MCF 10A (cell line): ENCODE measurements around the gene VTA1. TPM values are rescaled to one million over a fixed set of nuclear protein-coding genes. Genes with fewer than 3 reads are reported as not detected.
A peak's percentile ranks its signal among the peaks of the same experiment; 100 is the strongest.
"Not testable (repeated sequence)": the region's sequence is repeated elsewhere in the genome, so short reads cannot be mapped to it uniquely, and the experiment has no call there.

Experiments
- BruUV-seq: library from RNA; stranded (reverse); fragments of 400-500 nt; replicated peaks from 2 replicates; lab custom pipeline; 2021; lab: Mats Ljungman, UMichigan
- CTCF ChIA-PET: fragments of 300-600 bp; sonication (Branson Sonifier 250); formaldehyde crosslinking; extraction: SDS; loops from one replicate; lab custom pipeline; 2021; ENCODE audit warnings: antibody characterized with exemption, inconsistent platforms; lab: Yijun Ruan, JAX
- POLR2A ChIA-PET: fragments of 300-600, 350-650 bp; sonication (Branson Sonifier 250); formaldehyde crosslinking; extraction: SDS; loops from one replicate; lab custom pipeline; 2020; ENCODE audit warnings: antibody characterized with exemption, inconsistent platforms; lab: Yijun Ruan, JAX
- DNase-seq: peaks from one replicate; pipeline ENCODE4 v3.0.0-alpha.2; 2018; ENCODE audit not compliant: unreplicated experiment
- H3K27ac Mint-ChIP-seq: one replicate; pipeline ENCODE4 v1.8.0; 2022; ENCODE audit warnings: mild to moderate bottlenecking, low read depth, mixed read lengths; ENCODE audit not compliant: unreplicated experiment
- H3K27me3 Mint-ChIP-seq: one replicate; pipeline ENCODE4 v1.8.0; 2022; ENCODE audit warnings: mixed read lengths; ENCODE audit not compliant: insufficient read depth, unreplicated experiment
- H3K36me3 Mint-ChIP-seq: one replicate; pipeline ENCODE4 v1.8.0; 2022; ENCODE audit warnings: mild to moderate bottlenecking, moderate library complexity, mixed read lengths; ENCODE audit not compliant: insufficient read depth, unreplicated experiment
- H3K4me1 Mint-ChIP-seq: one replicate; pipeline ENCODE4 v1.8.0; 2022; ENCODE audit warnings: mixed read lengths; ENCODE audit not compliant: insufficient read depth, unreplicated experiment
- H3K4me3 Mint-ChIP-seq: one replicate; pipeline ENCODE4 v1.8.0; 2022; ENCODE audit warnings: mild to moderate bottlenecking, moderate library complexity, mixed read lengths; ENCODE audit not compliant: unreplicated experiment
- H3K9me3 Mint-ChIP-seq: one replicate; pipeline ENCODE4 v1.8.0; 2022; ENCODE audit warnings: mixed read lengths; ENCODE audit not compliant: unreplicated experiment
- CTCF ChIP-seq: fragments of 200-600 bp; IDR thresholded peaks from one replicate; pipeline ENCODE4 v1.8.0; 2022; ENCODE audit warnings: antibody characterized with exemption, mild to moderate bottlenecking; ENCODE audit not compliant: unreplicated experiment
- intact Hi-C: fragments of 100-400 bp; cut with micrococcal nuclease; formaldehyde crosslinking; loops from 2 replicates; pipeline ENCODE4 v1.14.1; 2022
- total RNA-seq: library from RNA; stranded (reverse); gene quantifications from 2 replicates; pipeline ENCODE4 v1.2.3, GENCODE V29; 2022

The VTA1 gene
- total RNA-seq, 1 experiment from 2014 or later: 42.9 TPM

GRCh38 chr6:142155895-142156757 is 9.1 kb downstream of the VTA1 start:
- H3K27ac Mint-ChIP-seq: peak overlapping the region; percentile 59
- intact Hi-C loops: loop anchor here (1.0 to 2.0 kb wide), 2 partner anchors 51 to 232 kb away; no protein-coding TSS in a partner anchor
- POLR2A ChIA-PET: interaction anchor here (0.5 to 4.4 kb wide), 7 partner anchors 9 to 240 kb away, joined by 3 to 25 read pairs (median 3); partner anchors contain the start of genes NMBR and VTA1

DNA sequence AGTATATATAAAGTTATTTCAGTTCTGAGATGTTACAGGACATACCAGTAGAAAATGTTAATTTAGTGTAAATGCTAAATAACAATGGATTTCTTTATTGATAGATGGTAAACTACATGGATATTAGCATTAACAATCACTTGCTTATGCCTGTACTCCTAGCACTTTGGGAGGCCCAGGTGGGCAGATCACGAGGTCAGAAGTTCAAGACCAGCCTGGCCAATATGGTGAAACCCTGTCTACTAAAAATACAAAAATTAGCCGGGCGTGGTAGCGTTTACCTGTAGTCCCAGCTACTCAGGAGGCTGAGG is 9.7 kb downstream of the VTA1 start:
- not testable (repeated sequence) for H3K27me3 Mint-ChIP-seq, H3K4me1 Mint-ChIP-seq, H3K9me3 Mint-ChIP-seq, BruUV-seq, DNase-seq, H3K4me3 Mint-ChIP-seq, H3K36me3 Mint-ChIP-seq
- ChIA-PET POLR2A (interaction anchor here (0.5 to 4.4 kb wide), 6 partner anchors 9 to 240 kb away, joined by 3 to 25 read pairs (median 4); partner anchors contain the start of genes NMBR and VTA1), CTCF (interaction anchor here (0.6 to 5.0 kb wide), 22 partner anchors 8 to 578 kb away, joined by 3 to 52 read pairs (median 5); partner anchors contain the start of genes NMBR and VTA1)
- intact Hi-C loops: loop anchor here (1.0 to 2.0 kb wide), 2 partner anchors 50 to 232 kb away; no protein-coding TSS in a partner anchor
- H3K27ac Mint-ChIP-seq: peak overlapping the region; percentile 59

More at GRCh38 chr6:142155895-142156757, 9.1 kb downstream of the VTA1 start:
- Mint-ChIP-seq H3K36me3 (peaks cover 1% of the 10 kb centered on the region), H3K4me1 (peaks cover 6% of the 10 kb centered on the region), H3K27me3 (no peaks in the 10 kb centered on the region), H3K9me3 (no peaks in the 10 kb centered on the region), H3K4me3 (peak overlapping the region; percentile 4)
- DNase-seq: peak; percentile 33
- peak; percentile 46 for TF ChIP-seq CTCF
- BruUV-seq: no TSS peak
- CTCF ChIA-PET: interaction anchor here (0.6 to 5.0 kb wide), 26 partner anchors 8 to 579 kb away, joined by 3 to 52 read pairs (median 4); partner anchors contain the start of genes NMBR and VTA1

DNA sequence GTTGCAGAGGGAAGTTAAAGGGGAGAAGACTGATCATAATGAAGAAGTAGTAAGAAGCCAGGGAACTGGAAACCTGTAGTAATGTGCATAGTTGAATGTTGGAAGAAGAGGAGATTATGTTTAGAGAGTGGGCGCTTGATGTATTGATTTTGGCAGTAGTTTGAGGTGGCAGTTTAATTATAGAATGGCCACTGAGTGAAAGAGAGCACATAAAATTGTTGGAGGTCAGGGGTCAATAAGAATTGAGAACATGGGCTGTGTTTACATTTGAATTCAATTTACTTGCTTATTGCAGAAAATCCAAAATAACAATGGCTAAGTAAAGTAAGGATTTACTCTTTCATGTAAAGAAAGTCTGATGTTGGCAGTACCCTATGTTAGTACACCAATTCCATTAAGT is 15.7 kb downstream of the VTA1 start:
- no peak overlapping the region for H3K27ac Mint-ChIP-seq
- no peaks in the 10 kb centered on the region for H3K9me3 Mint-ChIP-seq
- no peak overlapping the region for H3K4me3 Mint-ChIP-seq
- H3K4me1 Mint-ChIP-seq: peaks cover 13% of the 10 kb centered on the region
- ChIA-PET POLR2A (interaction anchor here (1.4 kb wide), 1 partner anchor 15 kb away, joined by 3 read pairs; no protein-coding TSS in a partner anchor), CTCF (interaction anchor here (0.7 kb wide), 1 partner anchor 529 kb away, joined by 3 read pairs; no protein-coding TSS in a partner anchor)
- DNase-seq: no peak
- intact Hi-C loops: no loop called here
- H3K27me3 Mint-ChIP-seq: no peaks in the 10 kb centered on the region
- no peak for TF ChIP-seq CTCF
- BruUV-seq: no TSS peak
- H3K36me3 Mint-ChIP-seq: peaks cover 21% of the 10 kb centered on the region

GRCh38 chr6:142165227-142165626 is 18.2 kb downstream of the VTA1 start:
- H3K27me3 Mint-ChIP-seq: no peaks in the 10 kb centered on the region
- intact Hi-C loops: no loop called here
- H3K4me3 Mint-ChIP-seq: no peak overlapping the region
- CTCF ChIA-PET: interaction anchor here (0.6 to 1.6 kb wide), 6 partner anchors 9 to 1279 kb away, joined by 3 to 10 read pairs (median 4); no protein-coding TSS in a partner anchor
- TF ChIP-seq CTCF: no peak
- H3K36me3 Mint-ChIP-seq: peaks cover 27% of the 10 kb centered on the region
- H3K9me3 Mint-ChIP-seq: no peaks in the 10 kb centered on the region
- POLR2A ChIA-PET: interaction anchor here (0.6 to 1.5 kb wide), 4 partner anchors 8 to 202 kb away, joined by 3 to 4 read pairs (median 4); partner anchors contain the start of genes NMBR and VTA1
- H3K27ac Mint-ChIP-seq: no peak overlapping the region
- no TSS peak for BruUV-seq
- peaks cover 13% of the 10 kb centered on the region for H3K4me1 Mint-ChIP-seq
- DNase-seq: peak; percentile 8
